Spleen (tissue), 11 donors: ENCODE measurements around the gene ELN. TPM values are rescaled to one million over a fixed set of nuclear protein-coding genes. Genes with fewer than 3 reads are reported as not detected.

ENCODE experiments used
- DNase-seq: peaks from one replicate; pipeline ENCODE4 v3.0.0-alpha.2; 2020
- H3K27ac ChIP-seq, 8 donors: fragments of 200-600 bp; sonication (generic) in 7 of 8; 1 replicate in 4 of 8; 2 replicates in 4 of 8; pipeline versions ENCODE4 v1.5.0 to v1.8.0; 2016 to 2021; ENCODE audit warnings: inconsistent platforms in 4 of 8, mild to moderate bottlenecking in 4 of 8, moderate library complexity in 1 of 8
- H3K27me3 ChIP-seq, 7 donors: fragments of 200-600 bp; sonication (generic) in 6 of 7; replicated peaks in 1 of 7; 1 replicate in 4 of 7; 2 replicates in 3 of 7; pipeline versions ENCODE4 v1.5.0 to v1.8.0; 2016 to 2021; ENCODE audit warnings: inconsistent platforms in 3 of 7, mild to moderate bottlenecking in 1 of 7
- H3K36me3 ChIP-seq, 6 donors: fragments of 200-600 bp; sonication (generic) in 5 of 6; 1 replicate in 4 of 6; 2 replicates in 2 of 6; pipeline versions ENCODE4 v1.5.0 to v1.8.0; 2016 to 2021; ENCODE audit warnings: inconsistent platforms in 2 of 6
- H3K4me1 ChIP-seq, 6 donors: fragments of 200-600 bp; sonication (generic) in 5 of 6; 1 replicate in 3 of 6; 2 replicates in 3 of 6; pipeline versions ENCODE4 v1.5.0 to v1.8.0; 2016 to 2021; ENCODE audit warnings: inconsistent platforms in 3 of 6
- H3K4me3 ChIP-seq, 8 donors: fragments of 200-600 bp; sonication (generic) in 7 of 8; 1 replicate in 4 of 8; 2 replicates in 4 of 8; pipeline versions ENCODE4 v1.5.0 to v1.8.0; 2016 to 2021; ENCODE audit warnings: inconsistent platforms in 4 of 8, mild to moderate bottlenecking in 4 of 8, moderate library complexity in 2 of 8
- H3K9me3 ChIP-seq, 8 donors: fragments of 200-600 bp; sonication (generic) in 7 of 8; 1 replicate in 4 of 8; 2 replicates in 4 of 8; pipeline versions ENCODE4 v1.5.0 to v1.8.0; 2016 to 2021; ENCODE audit warnings: inconsistent platforms in 4 of 8
- POLR2A ChIP-seq, 3 donors: fragments of 450-650 bp; IDR thresholded peaks; one replicate each; pipeline ENCODE4 v1.5.1; 2017; ENCODE audit warnings: antibody characterized with exemption in 3 of 3, mild to moderate bottlenecking in 1 of 3
- POLR2AphosphoS5 ChIP-seq, 3 donors: sonication (generic); formaldehyde crosslinking; IDR thresholded peaks; one replicate each; pipeline ENCODE4 v1.5.1; 2017; ENCODE audit warnings: antibody characterized with exemption in 3 of 3
- WGBS, 5 donors: extraction: QIAGEN DNeasy Blood & Tissue Kit in 3 of 5; methylation state at CpG; one replicate each; pipeline versions ENCODE4 v1.1.5 to v1.1.7; 2013 to 2018; 5-methylcytosine and 5-hydroxymethylcytosine counted together
- intact Hi-C: fragments of 100-400 bp; cut with DNase I; formaldehyde crosslinking; loops from one replicate; pipeline ENCODE4 v1.15.0; 2023; ENCODE audit warnings: low total_unique reads
- polyA plus RNA-seq, 3 donors: library from polyadenylated mRNA; stranded (reverse); fragments of 200-250 nt; gene quantifications; one replicate each; pipeline ENCODE4 v1.2.1, GENCODE V29; 2013
- total RNA-seq, 7 donors: library from RNA; depleted of rRNA in 3 of 7; stranded (reverse); fragments of >200 nt in 3 of 7; fragmentation: NEBNext Ultra II Directional in 4 of 7; extraction: Animal tissue kit (Norgen Biotek cat#: 25700) in 4 of 7; gene quantifications; one replicate each; pipeline versions ENCODE4 v1.1.0 to v1.2.1, GENCODE V29; 2016 to 2021
- TF ChIP-seq, protein P1 (sequence below), 11 experiments: fragments of 200-600 bp in 7 of 11; fragments of 450-650 bp in 4 of 11; sonication (generic) in 4 of 11; IDR thresholded peaks in 8 of 11; conservative IDR thresholded peaks in 3 of 11; 1 replicate in 7 of 11; 2 replicates in 4 of 11; pipeline versions ENCODE4 v1.4.0 to v1.8.0; 2016 to 2021; ENCODE audit warnings: antibody characterized with exemption in 11 of 11, inconsistent platforms in 4 of 11, mild to moderate bottlenecking in 1 of 11
- donor health status: healthy with polysubstance abuse.
- donor health status: DM: no; HTN: no; CAD: no; lungs with moderate emphysema.
- donor health status: DM: no; HTN: no; CAD: no.
- donor health status: Bipolar disorder and iron deficiency.
- donor health status: healthy.
- donor health status: DM: no; HTN: no; CAD: no.
- donor health status: DM: yes; HTN: yes; CAD: no.

The ELN gene
- total and polyA plus RNA-seq, 10 donors, result 11.1 to 94.7 (median 35.3) TPM

GRCh38 chr7:74068378-74069085, 40.6 kb downstream of the ELN start:
- H3K4me1 ChIP-seq, result peaks cover 0 to 11% (median 6%) of the 10 kb centered on the region in 6 donors
- intact Hi-C loops, result loop anchor here (5.0 kb wide), 2 partner anchors 139 to 334 kb away; no protein-coding TSS in a partner anchor
- H3K36me3 ChIP-seq, result peaks cover 0 to 3% (median 0%) of the 10 kb centered on the region in 6 donors
- H3K9me3 ChIP-seq, result no peaks in the 10 kb centered on the region
- DNase-seq, result peak; percentile 66
- H3K27ac ChIP-seq, result no peak overlapping the region
- H3K4me3 ChIP-seq, result no peak overlapping the region
- no peaks in the 10 kb centered on the region for H3K27me3 ChIP-seq
- 81 to 94% (median 90%) methylated on average over 17 to 20 of the region's 20 CpGs for WGBS, 5 donors
- TF ChIP-seq POLR2A (IDR thresholded peaks at IDR 0.05) (no peak), POLR2AphosphoS5 (IDR thresholded peaks at IDR 0.05) (no peak)
- TF ChIP-seq, protein P1, sequence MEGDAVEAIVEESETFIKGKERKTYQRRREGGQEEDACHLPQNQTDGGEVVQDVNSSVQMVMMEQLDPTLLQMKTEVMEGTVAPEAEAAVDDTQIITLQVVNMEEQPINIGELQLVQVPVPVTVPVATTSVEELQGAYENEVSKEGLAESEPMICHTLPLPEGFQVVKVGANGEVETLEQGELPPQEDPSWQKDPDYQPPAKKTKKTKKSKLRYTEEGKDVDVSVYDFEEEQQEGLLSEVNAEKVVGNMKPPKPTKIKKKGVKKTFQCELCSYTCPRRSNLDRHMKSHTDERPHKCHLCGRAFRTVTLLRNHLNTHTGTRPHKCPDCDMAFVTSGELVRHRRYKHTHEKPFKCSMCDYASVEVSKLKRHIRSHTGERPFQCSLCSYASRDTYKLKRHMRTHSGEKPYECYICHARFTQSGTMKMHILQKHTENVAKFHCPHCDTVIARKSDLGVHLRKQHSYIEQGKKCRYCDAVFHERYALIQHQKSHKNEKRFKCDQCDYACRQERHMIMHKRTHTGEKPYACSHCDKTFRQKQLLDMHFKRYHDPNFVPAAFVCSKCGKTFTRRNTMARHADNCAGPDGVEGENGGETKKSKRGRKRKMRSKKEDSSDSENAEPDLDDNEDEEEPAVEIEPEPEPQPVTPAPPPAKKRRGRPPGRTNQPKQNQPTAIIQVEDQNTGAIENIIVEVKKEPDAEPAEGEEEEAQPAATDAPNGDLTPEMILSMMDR (IDR thresholded peaks at IDR 0.05 in 8 of 11, conservative IDR thresholded peaks at IDR 0.05 in 3 of 11), result no peak

DNA sequence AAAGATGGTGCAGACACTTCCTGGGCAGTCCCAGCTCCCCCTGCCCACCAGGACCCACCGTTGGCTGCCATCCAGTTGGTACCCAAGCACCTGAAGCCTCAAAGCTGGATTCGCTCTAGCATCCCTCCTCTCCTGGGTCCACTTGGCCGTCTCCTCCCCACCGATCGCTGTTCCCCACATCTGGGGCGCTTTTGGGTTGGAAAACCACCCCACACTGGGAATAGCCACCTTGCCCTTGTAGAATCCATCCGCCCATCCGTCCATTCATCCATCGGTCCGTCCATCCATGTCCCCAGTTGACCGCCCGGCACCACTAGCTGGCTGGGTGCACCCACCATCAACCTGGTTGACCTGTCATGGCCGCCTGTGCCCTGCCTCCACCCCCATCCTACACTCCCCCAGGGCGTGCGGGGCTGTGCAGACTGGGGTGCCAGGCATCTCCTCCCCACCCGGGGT, 41.1 kb downstream of the ELN start:
- no peaks in the 10 kb centered on the region for H3K27me3 ChIP-seq
- no peaks in the 10 kb centered on the region for H3K36me3 ChIP-seq
- no peak overlapping the region for H3K27ac ChIP-seq
- H3K4me1 ChIP-seq, result peaks cover 0 to 11% (median 6%) of the 10 kb centered on the region in 6 donors
- intact Hi-C loops, result loop anchor here (5.0 kb wide), 2 partner anchors 138 to 333 kb away; no protein-coding TSS in a partner anchor
- no peak overlapping the region for H3K4me3 ChIP-seq
- no peak for TF ChIP-seq POLR2AphosphoS5 (IDR thresholded peaks at IDR 0.05)
- TF ChIP-seq, protein P1 (IDR thresholded peaks at IDR 0.05 in 8 of 11, conservative IDR thresholded peaks at IDR 0.05 in 3 of 11), result no peak
- TF ChIP-seq POLR2A (IDR thresholded peaks at IDR 0.05), result no peak
- H3K9me3 ChIP-seq, result no peaks in the 10 kb centered on the region
- peak; percentile 71 for DNase-seq
- WGBS, 5 donors, result 91 to 95% (median 92%) methylated on average over 16 of the region's 16 CpGs

DNA sequence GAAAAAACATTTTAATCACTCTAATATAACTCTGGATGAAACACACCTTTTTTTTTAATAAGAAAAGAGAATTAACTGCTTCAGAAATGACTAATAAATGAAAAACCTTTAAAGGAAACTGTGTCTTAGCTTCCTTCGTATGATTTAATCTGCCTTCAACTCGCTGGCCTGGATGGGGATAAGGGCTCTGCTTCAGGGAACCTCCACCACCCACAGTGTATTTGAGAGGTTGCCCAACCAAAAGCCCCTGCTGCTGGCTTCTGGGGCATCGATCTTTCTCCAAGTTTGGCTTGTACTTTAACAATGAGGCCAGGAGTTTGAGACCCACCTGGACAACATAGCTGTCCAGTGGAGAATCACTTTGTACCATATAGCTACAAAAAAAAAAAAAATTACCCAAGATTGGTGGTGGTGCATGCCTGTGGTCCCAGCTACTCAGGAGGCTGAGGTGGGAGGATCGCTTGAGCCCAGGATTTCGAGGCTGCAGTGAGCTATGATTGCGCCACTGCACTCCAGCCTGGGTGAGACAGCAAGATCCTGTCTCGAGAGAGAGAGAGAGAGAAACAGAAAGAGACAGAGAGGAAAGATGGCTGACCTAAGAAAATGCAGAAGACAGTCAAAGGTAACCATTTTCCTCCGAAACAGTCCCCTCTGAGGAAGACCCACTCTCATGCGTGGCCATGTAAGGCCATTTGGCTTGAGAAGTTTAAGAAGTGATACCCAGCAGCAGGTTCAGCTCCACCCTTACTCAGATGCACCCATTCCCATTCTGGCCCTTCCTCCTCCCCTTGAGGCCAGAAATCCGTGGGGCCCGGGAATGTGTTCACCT, 42.0 kb downstream of the ELN start:
- intact Hi-C loops, result loop anchor here (5.0 kb wide), 2 partner anchors 137 to 332 kb away; no protein-coding TSS in a partner anchor
- peak; percentile 16 for DNase-seq
- Histone ChIP-seq H3K27me3 (no peaks in the 10 kb centered on the region), H3K9me3 (no peaks in the 10 kb centered on the region), H3K36me3 (no peaks in the 10 kb centered on the region), H3K4me3 (no peak overlapping the region), H3K4me1 (peaks cover 0 to 11% (median 6%) of the 10 kb centered on the region in 6 donors), H3K27ac (no peak overlapping the region)
- TF ChIP-seq POLR2A (IDR thresholded peaks at IDR 0.05) (no peak), POLR2AphosphoS5 (IDR thresholded peaks at IDR 0.05) (no peak)
- TF ChIP-seq, protein P1 (IDR thresholded peaks at IDR 0.05 in 8 of 11, conservative IDR thresholded peaks at IDR 0.05 in 3 of 11), result no peak
- 73 to 86% (median 77%) methylated on average over 11 of the region's 11 CpGs for WGBS, 5 donors

GRCh38 chr7:74070619-74070921, 42.6 kb downstream of the ELN start:
- no peak overlapping the region for H3K4me3 ChIP-seq
- TF ChIP-seq POLR2AphosphoS5 (IDR thresholded peaks at IDR 0.05) (no peak), POLR2A (IDR thresholded peaks at IDR 0.05) (no peak)
- TF ChIP-seq, protein P1 (IDR thresholded peaks at IDR 0.05 in 8 of 11, conservative IDR thresholded peaks at IDR 0.05 in 3 of 11), result no peak
- H3K27ac ChIP-seq, result no peak overlapping the region
- intact Hi-C loops, result no loop called here
- peak; percentile 45 for DNase-seq
- no peaks in the 10 kb centered on the region for H3K36me3 ChIP-seq
- no peaks in the 10 kb centered on the region for H3K9me3 ChIP-seq
- WGBS, 5 donors, result 69 to 82% (median 73%) methylated on average over 6 of the region's 6 CpGs
- no peaks in the 10 kb centered on the region for H3K27me3 ChIP-seq
- peaks cover 0 to 11% (median 6%) of the 10 kb centered on the region in 6 donors for H3K4me1 ChIP-seq
